Muscle layer of duodenum (tissue), 2 donors: ENCODE data around the gene CBX4.

ENCODE experiments used
- H3K27ac ChIP-seq: one replicate; pipeline ENCODE4 v1.7.0; 2013; ENCODE audit warnings: mild to moderate bottlenecking, low read length
- H3K27me3 ChIP-seq: one replicate; pipeline ENCODE4 v1.7.0; 2013; ENCODE audit warnings: low read depth, mild to moderate bottlenecking, control low read depth, low read length
- H3K36me3 ChIP-seq, 2 donors: one replicate each; pipeline ENCODE4 v1.7.0; 2013; ENCODE audit warnings: low read length in 2 of 2, control low read depth in 1 of 2, mild to moderate bottlenecking in 1 of 2; ENCODE audit not compliant: insufficient read depth in 2 of 2, control insufficient read depth in 1 of 2
- H3K4me1 ChIP-seq, 2 donors: one replicate each; pipeline ENCODE4 v1.7.0; 2013; ENCODE audit warnings: low read length in 2 of 2, mild to moderate bottlenecking in 2 of 2, control low read depth in 1 of 2, moderate library complexity in 1 of 2; ENCODE audit not compliant: insufficient read depth in 2 of 2, control insufficient read depth in 1 of 2
- H3K4me3 ChIP-seq, 2 donors: one replicate each; pipeline ENCODE4 v1.7.0; 2013; ENCODE audit warnings: low read length in 2 of 2, low read depth in 1 of 2, mild to moderate bottlenecking in 1 of 2
- H3K9me3 ChIP-seq, 2 donors: one replicate each; pipeline ENCODE4 v1.7.0; 2013; ENCODE audit warnings: low read length in 2 of 2, control low read depth in 1 of 2, mild to moderate bottlenecking in 1 of 2; ENCODE audit not compliant: control insufficient read depth in 1 of 2
- donor health status: healthy.

Gene CBX4

GRCh38 chr17:79822583-79823124 is 16.6 kb downstream of the CBX4 start:
- Histone ChIP-seq H3K4me3 (no peak overlapping the region), H3K36me3 (no peaks in the 10 kb centered on the region), H3K9me3 (no peaks in the 10 kb centered on the region), H3K27me3 (peaks cover 3% of the 10 kb centered on the region), H3K4me1 (no peaks in the 10 kb centered on the region), H3K27ac (no peak overlapping the region)

GRCh38 chr17:79821331-79822095 is 17.7 kb downstream of the CBX4 start:
- H3K27ac ChIP-seq = no peak overlapping the region
- no peaks in the 10 kb centered on the region for H3K4me1 ChIP-seq
- H3K9me3 ChIP-seq = no peaks in the 10 kb centered on the region
- peaks cover 4% of the 10 kb centered on the region for H3K27me3 ChIP-seq
- no peaks in the 10 kb centered on the region for H3K36me3 ChIP-seq
- no peak overlapping the region for H3K4me3 ChIP-seq

- Histone ChIP-seq H3K27ac (no peak overlapping the region), H3K9me3 (no peaks in the 10 kb centered on the region), H3K36me3 (no peaks in the 10 kb centered on the region), H3K4me3 (no peak overlapping the region), H3K4me1 (no peaks in the 10 kb centered on the region), H3K27me3 (peaks cover 10% of the 10 kb centered on the region)
Observed at GRCh38 chr17:79820959-79821330, 18.3 kb downstream of the CBX4 start.

- Histone ChIP-seq H3K27ac (no peak overlapping the region), H3K9me3 (no peaks in the 10 kb centered on the region), H3K27me3 (peaks cover 13% of the 10 kb centered on the region), H3K4me3 (no peak overlapping the region), H3K36me3 (no peaks in the 10 kb centered on the region), H3K4me1 (peaks cover 0 to 12% of the 10 kb centered on the region in 2 donors)
Observed at GRCh38 chr17:79819534-79820276, 19.5 kb downstream of the CBX4 start.

GRCh38 chr17:79819085-79819484 is 20.2 kb downstream of the CBX4 start:
- H3K27me3 ChIP-seq = peaks cover 20% of the 10 kb centered on the region
- H3K36me3 ChIP-seq = no peaks in the 10 kb centered on the region
- H3K4me1 ChIP-seq = peaks cover 0 to 17% of the 10 kb centered on the region in 2 donors

GRCh38 chr17:79818026-79818758 is 21.0 kb downstream of the CBX4 start:
- H3K36me3 ChIP-seq = no peaks in the 10 kb centered on the region
- H3K27ac ChIP-seq = no peak overlapping the region
- H3K27me3 ChIP-seq = peaks cover 20% of the 10 kb centered on the region
- no peaks in the 10 kb centered on the region for H3K9me3 ChIP-seq
- H3K4me1 ChIP-seq = peaks cover 0 to 20% of the 10 kb centered on the region in 2 donors
- H3K4me3 ChIP-seq = no peak overlapping the region

More at GRCh38 chr17:79819085-79819484, 20.2 kb downstream of the CBX4 start:
- Histone ChIP-seq H3K9me3 (no peaks in the 10 kb centered on the region), H3K4me3 (no peak overlapping the region), H3K27ac (no peak overlapping the region)

GRCh38 chr17:79815836-79816461 is 23.3 kb downstream of the CBX4 start:
- peaks cover 0 to 41% of the 10 kb centered on the region in 2 donors for H3K4me1 ChIP-seq
- H3K27me3 ChIP-seq = peaks cover 39% of the 10 kb centered on the region
- no peaks in the 10 kb centered on the region for H3K36me3 ChIP-seq
- H3K9me3 ChIP-seq = no peaks in the 10 kb centered on the region
- no peak overlapping the region for H3K4me3 ChIP-seq
- H3K27ac ChIP-seq = no peak overlapping the region

- Histone ChIP-seq H3K4me3 (peak overlapping the region in 1 of 2 donors; percentile 38), H3K36me3 (no peaks in the 10 kb centered on the region), H3K9me3 (no peaks in the 10 kb centered on the region), H3K27me3 (peaks cover 41% of the 10 kb centered on the region), H3K27ac (no peak overlapping the region), H3K4me1 (peaks cover 0 to 47% of the 10 kb centered on the region in 2 donors)
Observed at GRCh38 chr17:79814974-79815835, 24.0 kb downstream of the CBX4 start.

- Histone ChIP-seq H3K9me3 (no peaks in the 10 kb centered on the region), H3K36me3 (no peaks in the 10 kb centered on the region), H3K4me3 (peak overlapping the region in 1 of 2 donors; percentile 38), H3K4me1 (peaks cover 0 to 47% of the 10 kb centered on the region in 2 donors), H3K27ac (no peak overlapping the region), H3K27me3 (peaks cover 43% of the 10 kb centered on the region)
Observed at GRCh38 chr17:79814127-79814973, 24.9 kb downstream of the CBX4 start.
